NCI-H345 (cell line): Measurements from ENCODE around the gene MIOX.
A peak's percentile ranks its signal among the peaks of the same experiment; 100 is the strongest.

Experiments used
- DNase-seq: peaks from one replicate; lab custom pipeline; 2025; lab: John Stamatoyannopoulos, UW

The MIOX gene

GRCh38 chr22:50490531-50491308, 4.1 kb downstream of the MIOX start:
- no peak for DNase-seq

- no peak for DNase-seq
These were observed 10.4 kb downstream of the MIOX start for GRCh38 chr22:50497093-50497492.

GRCh38 chr22:50498322-50498890, 11.7 kb downstream of the MIOX start:
- DNase-seq: peak; percentile 65

- DNase-seq: no peak
These were observed 13.8 kb downstream of the MIOX start for GRCh38 chr22:50500452-50500851.

- DNase-seq: no peak
These were observed 15.4 kb downstream of the MIOX start for GRCh38 chr22:50502096-50502495.

DNA sequence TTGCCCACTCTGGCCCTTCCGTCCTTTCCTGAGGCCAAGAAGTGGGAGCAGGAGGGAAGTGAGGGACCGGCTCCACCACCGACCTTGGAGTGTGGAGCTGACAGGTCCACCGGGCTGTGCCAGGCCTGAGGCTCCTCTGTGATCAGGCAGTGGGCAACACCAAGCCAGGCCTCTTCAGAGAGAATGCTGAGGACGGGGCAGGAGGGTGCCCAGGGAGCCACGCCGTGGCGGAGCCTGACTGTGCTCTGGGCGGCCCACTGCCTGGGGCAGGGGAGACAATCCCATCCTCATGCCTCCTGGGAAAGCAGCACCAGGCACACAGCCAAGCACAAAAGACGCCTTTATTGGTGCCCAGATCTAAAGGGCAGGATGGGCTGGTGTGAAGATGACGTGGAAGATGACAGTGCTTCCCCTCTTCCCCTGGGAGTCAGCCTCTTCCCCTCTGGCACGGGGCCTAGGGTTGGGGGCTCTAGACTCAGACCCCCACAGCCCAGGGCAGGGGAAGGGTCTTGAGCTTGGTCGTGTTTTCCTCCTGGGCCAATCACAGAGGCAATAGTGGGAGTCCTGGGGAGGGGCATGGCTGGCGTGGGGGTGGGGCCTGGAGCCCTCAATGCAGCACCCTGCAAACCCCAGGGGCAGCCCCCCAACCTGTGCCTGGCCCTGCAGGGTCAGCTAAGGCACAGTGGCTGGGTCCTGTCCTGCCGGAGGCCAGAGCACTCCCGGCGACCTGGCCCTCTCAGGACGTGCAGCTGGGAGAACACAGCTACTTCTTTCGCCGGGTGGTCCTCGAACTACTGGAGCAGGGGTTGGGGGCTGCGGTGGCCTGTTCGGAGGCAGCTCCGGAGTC, 16.2 kb downstream of the MIOX start:
- no peak for DNase-seq

DNA sequence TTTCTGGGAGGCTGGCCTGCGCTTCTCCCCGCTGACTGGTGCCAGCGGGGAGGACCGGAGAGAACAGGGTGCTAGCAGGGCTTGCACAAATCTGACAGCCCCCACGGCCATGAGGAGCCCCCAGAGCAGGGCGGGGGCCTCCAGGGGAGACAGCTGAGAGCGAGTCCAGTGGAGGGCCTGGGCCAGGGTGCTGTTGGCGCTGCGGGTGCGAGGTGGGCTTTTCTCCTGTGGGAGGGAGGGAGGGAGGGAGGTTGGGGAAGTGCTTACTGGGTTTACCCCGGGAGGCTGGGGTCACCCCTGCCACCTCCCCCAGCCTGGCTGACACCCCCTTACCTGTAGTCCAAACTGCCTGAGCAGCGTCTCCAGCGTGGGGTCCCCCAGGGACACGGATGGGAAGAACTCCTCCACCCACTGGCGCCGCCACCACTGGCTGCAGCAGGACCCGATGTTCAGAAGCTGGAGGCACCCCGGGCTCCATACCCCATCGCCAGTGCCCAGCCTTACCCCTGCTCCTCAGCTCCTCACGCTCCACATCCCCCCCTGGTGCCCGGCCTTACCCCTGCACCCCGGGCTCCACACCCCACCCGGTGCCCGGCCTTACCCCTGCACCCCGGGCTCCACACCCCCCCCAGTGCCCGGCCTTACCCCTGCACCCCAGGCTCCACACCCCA, 17.0 kb downstream of the MIOX start:
- DNase-seq: no peak

DNA sequence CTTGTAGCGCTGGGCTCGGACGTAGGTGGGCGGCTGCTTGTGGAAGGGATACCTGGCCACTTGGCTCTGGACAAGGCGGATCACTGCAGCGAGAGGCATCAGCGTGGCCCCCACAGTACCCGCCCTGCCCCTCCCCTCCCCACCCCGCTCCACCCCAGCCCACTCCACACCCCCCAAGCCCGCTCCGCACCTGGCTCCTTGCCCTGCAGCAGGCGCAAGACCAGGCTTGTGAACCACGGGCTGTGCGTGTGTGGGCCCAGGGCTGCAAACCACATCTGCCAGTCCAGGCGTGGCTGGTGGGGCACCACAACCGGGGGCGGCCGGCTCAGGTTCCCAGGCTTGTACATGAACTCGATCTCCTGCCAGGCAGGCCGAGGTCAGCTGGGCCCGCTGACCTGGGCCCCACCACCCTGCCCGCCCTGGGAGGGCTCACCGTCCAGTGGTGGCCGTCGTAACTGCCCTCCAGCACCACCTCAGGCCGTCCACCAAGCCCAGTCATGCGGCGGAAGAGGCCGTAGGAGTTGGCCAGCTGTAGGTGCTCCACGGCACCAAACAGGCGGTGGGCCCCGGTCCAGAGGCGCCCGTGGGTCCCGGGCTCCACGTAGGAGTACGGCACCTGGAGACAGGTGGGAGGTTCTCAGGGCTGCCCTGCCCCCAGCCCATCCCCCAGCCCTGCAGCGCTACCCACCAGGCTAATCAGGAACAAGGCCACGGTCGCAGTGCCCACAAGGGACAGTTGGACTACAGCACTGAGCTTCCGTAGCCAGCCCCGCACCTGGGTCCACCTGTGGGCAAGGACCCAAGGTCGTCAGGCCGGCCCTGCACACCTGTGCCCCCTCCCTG, 17.9 kb downstream of the MIOX start:
- no peak for DNase-seq

DNA sequence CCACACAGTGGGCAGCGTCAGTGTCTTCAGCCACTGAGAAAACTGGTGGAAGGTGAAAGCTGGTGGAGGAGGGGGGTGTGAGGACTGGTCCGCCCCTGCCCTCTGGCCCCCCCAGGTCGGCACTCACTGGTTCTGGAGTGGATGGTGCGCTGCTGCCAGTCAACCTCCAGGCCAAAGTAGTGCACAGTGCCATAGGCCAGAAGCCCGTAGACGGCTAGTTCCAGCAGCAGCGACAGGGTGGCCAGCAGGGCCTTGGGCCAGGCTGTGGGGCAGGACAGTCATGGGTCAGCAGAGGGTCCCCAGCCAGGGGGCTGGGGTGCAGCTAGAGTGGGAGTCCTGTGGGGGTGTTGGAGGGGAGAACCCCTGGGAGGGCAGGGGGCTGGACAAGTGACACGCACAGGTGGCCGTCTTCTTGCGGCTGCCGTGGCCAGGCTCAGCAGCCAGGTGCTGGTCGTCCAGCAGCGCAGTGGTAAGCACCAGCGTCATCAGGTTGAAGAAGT, 18.7 kb downstream of the MIOX start:
- no peak for DNase-seq

GRCh38 chr22:50505776-50506610, 19.3 kb downstream of the MIOX start:
- DNase-seq: no peak

DNA sequence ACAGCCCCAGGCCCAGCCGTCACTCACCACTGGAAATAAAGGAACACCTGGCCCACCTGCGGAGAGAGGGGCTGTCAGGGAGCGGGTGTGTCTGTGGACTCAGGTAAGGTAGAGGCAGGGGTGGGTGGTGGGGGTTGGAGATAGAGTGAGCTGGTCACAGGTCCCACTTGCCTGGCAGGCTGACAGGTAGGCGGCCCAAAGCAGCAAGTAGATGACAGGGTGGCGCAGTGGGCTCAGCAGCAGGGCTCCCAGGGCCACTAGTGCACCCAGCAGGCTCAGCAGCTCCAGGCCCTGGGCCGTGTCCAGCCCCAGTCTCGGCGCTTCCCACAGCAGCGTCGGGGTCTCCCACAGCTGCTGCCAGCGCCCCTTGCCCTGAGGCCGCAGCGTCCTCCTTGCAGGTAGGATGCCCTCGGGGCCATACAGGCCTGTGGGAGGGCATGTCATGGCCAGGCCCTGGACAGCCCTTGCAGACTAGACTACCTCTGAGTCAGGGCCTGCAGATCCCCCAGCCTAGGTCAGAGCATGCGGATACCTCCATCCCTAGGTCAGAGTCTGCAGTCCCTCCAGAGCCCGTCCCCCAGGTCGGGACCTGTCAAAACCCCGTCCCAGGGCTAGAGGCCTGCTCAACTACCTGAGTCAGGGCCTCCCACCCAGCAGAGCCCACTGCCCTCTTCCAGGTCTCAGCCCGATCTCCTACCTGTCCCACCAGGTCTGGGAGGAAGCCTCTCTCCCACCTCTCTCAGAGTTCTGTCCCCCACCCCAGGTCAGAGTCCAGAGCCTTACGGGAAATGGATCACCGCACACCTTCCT, 20.2 kb downstream of the MIOX start:
- peak; percentile 87 for DNase-seq

GRCh38 chr22:50507421-50507990, 20.8 kb downstream of the MIOX start, which contains the start of gene LMF2:
TSS of gene LMF2 (minus strand) at chr22:50507702. CDS start at chr22:50507675, 27 bp downstream.
- peak; percentile 92 for DNase-seq

- DNase-seq: peak; percentile 93
These were observed 21.6 kb downstream of the MIOX start, which contains the start of gene NCAPH2 for GRCh38 chr22:50507991-50508884. TSS of gene NCAPH2 (plus strand) at chr22:50508224. CDS start at chr22:50508338, 114 bp downstream.

- no peak for DNase-seq
These were observed 22.2 kb downstream of the MIOX start for GRCh38 chr22:50508897-50509296.

GRCh38 chr22:50513175-50513574, 26.5 kb downstream of the MIOX start:
- no peak for DNase-seq

- no peak for DNase-seq
These were observed 29.4 kb downstream of the MIOX start for GRCh38 chr22:50516068-50516467.

DNA sequence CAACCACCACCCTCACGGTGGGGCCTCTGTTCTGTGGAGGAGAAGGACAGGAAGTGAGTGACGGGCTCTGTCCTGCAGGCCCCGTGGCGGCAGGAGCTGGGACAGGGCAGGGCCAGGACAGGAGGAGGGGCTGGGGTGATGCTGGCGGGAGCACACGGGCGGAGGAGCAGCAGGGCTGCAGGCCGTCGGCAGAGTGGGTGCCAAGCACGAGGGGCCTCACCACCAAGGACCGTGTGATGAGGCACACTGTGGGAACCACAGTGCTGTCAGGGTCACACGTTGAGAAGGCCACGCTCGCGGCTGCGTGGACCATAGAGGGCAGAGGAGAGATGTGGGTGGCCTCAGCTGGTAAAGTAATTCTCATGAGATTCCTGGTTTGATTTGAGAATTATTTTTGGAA, 30.2 kb downstream of the MIOX start:
- DNase-seq: no peak
